Liver (tissue), 9 donors: ENCODE data around the gene GRIK1. TPM values are rescaled to one million over a fixed set of nuclear protein-coding genes. Genes with fewer than 3 reads are reported as not detected.

Experiments used
- DNase-seq: peaks from one replicate; pipeline ENCODE4 v3.0.0-alpha.2; 2017; ENCODE audit warnings: low spot score
- H3K27ac ChIP-seq, 2 donors: one replicate each; pipeline ENCODE4 v1.7.0; 2013; ENCODE audit warnings: inconsistent platforms in 2 of 2, low read length in 2 of 2, control low read depth in 1 of 2, low read depth in 1 of 2, mild to moderate bottlenecking in 1 of 2
- H3K27me3 ChIP-seq, 4 donors: one replicate each; pipeline versions ENCODE4 v1.6.1 to v1.7.0; 2013; ENCODE audit warnings: low read length in 3 of 4, inconsistent platforms in 1 of 4, mild to moderate bottlenecking in 1 of 4, moderate library complexity in 1 of 4; ENCODE audit not compliant: control insufficient read depth in 4 of 4, insufficient read depth in 4 of 4
- H3K36me3 ChIP-seq, 4 donors: one replicate each; pipeline versions ENCODE4 v1.6.1 to v1.7.0; 2013; ENCODE audit warnings: low read length in 3 of 4, mild to moderate bottlenecking in 3 of 4, low read depth in 1 of 4, moderate library complexity in 1 of 4; ENCODE audit not compliant: control insufficient read depth in 4 of 4, insufficient read depth in 3 of 4
- H3K4me1 ChIP-seq, 4 donors: one replicate each; pipeline versions ENCODE4 v1.6.1 to v1.7.0; 2013; ENCODE audit warnings: low read length in 3 of 4, mild to moderate bottlenecking in 3 of 4, moderate library complexity in 1 of 4; ENCODE audit not compliant: control insufficient read depth in 4 of 4, insufficient read depth in 4 of 4
- H3K4me3 ChIP-seq, 3 donors: one replicate each; pipeline versions ENCODE4 v1.6.1 to v1.7.0; 2013; ENCODE audit warnings: low read length in 3 of 3, control low read depth in 1 of 3, low read depth in 1 of 3, mild to moderate bottlenecking in 1 of 3
- H3K9ac ChIP-seq, 2 donors: one replicate each; pipeline ENCODE4 v1.7.0; 2013; ENCODE audit warnings: low read length in 2 of 2, mild to moderate bottlenecking in 2 of 2, moderate library complexity in 2 of 2, control low read depth in 1 of 2, low read depth in 1 of 2
- H3K9me3 ChIP-seq, 4 donors: one replicate each; pipeline versions ENCODE4 v1.6.1 to v1.7.0; 2013; ENCODE audit warnings: low read length in 3 of 4; ENCODE audit not compliant: control insufficient read depth in 4 of 4
- CTCF ChIP-seq: fragments of 150-350 bp; IDR thresholded peaks from 2 replicates; pipeline ENCODE4 v1.5.1; 2017; ENCODE audit warnings: improper control_type of control experiment, low read depth, low read length; ENCODE audit not compliant: missing input control
- EGR1 ChIP-seq, 2 donors: IDR thresholded peaks; 2 replicates each; pipeline ENCODE4 v1.6.1; 2016 to 2018; ENCODE audit warnings: antibody characterized with exemption in 2 of 2, low read depth in 2 of 2
- FOXA1 ChIP-seq: IDR thresholded peaks from 2 replicates; pipeline ENCODE4 v1.6.1; 2016; ENCODE audit warnings: antibody characterized with exemption
- FOXA2 ChIP-seq: IDR thresholded peaks from 2 replicates; pipeline ENCODE4 v1.6.1; 2016; ENCODE audit warnings: antibody characterized with exemption
- GABPA ChIP-seq, 2 donors: IDR thresholded peaks in 1 of 2; conservative IDR thresholded peaks in 1 of 2; 2 replicates each; pipeline ENCODE4 v1.6.1; 2016; ENCODE audit warnings: antibody characterized with exemption in 2 of 2, mild to moderate bottlenecking in 1 of 2, moderate library complexity in 1 of 2
- HNF4A ChIP-seq, 2 donors: conservative IDR thresholded peaks; 2 replicates each; pipeline ENCODE4 v1.6.1; 2016; ENCODE audit warnings: antibody characterized with exemption in 2 of 2, mild to moderate bottlenecking in 2 of 2
- HNF4G ChIP-seq: IDR thresholded peaks from 2 replicates; pipeline ENCODE4 v1.6.1; 2016; ENCODE audit warnings: antibody characterized with exemption
- JUND ChIP-seq, 2 donors: IDR thresholded peaks; 2 replicates each; pipeline ENCODE4 v1.6.1; 2016; ENCODE audit warnings: antibody characterized with exemption in 2 of 2
- NR2F2 ChIP-seq: IDR thresholded peaks from 2 replicates; pipeline ENCODE4 v1.6.1; 2016; ENCODE audit warnings: antibody characterized with exemption
- RAD21 ChIP-seq, 2 donors: IDR thresholded peaks; 2 replicates each; pipeline ENCODE4 v1.6.1; 2016; ENCODE audit warnings: antibody characterized with exemption in 2 of 2, mild to moderate bottlenecking in 2 of 2
- REST ChIP-seq: IDR thresholded peaks from 2 replicates; pipeline ENCODE4 v1.6.1; 2016; ENCODE audit warnings: antibody characterized with exemption, mild to moderate bottlenecking
- RXRA ChIP-seq, 2 donors: IDR thresholded peaks; 2 replicates each; pipeline ENCODE4 v1.6.1; 2017 to 2018; ENCODE audit warnings: antibody characterized with exemption in 2 of 2, mild to moderate bottlenecking in 1 of 2
- SP1 ChIP-seq: IDR thresholded peaks from 2 replicates; pipeline ENCODE4 v1.6.1; 2018; ENCODE audit warnings: antibody characterized with exemption, mild to moderate bottlenecking
- TAF1 ChIP-seq: conservative IDR thresholded peaks from 2 replicates; pipeline ENCODE4 v1.6.1; 2016; ENCODE audit warnings: antibody characterized with exemption, mild to moderate bottlenecking
- YY1 ChIP-seq: IDR thresholded peaks from 2 replicates; pipeline ENCODE4 v1.6.1; 2016; ENCODE audit warnings: antibody characterized with exemption, mild to moderate bottlenecking
- ZBTB33 ChIP-seq: IDR thresholded peaks from 2 replicates; pipeline ENCODE4 v1.6.1; 2016; ENCODE audit warnings: antibody characterized with exemption
- WGBS: extraction: QIAGEN DNeasy Blood & Tissue Kit; methylation state at CpG from one replicate; pipeline ENCODE4 v1.1.7; 2013; 5-methylcytosine and 5-hydroxymethylcytosine counted together
- polyA plus RNA-seq, 2 donors: library from polyadenylated mRNA; stranded (reverse) in 1 of 2; unstranded in 1 of 2; fragments of 200-250 nt in 1 of 2; fragments of >200 nt in 1 of 2; fragmentation: Nextera tagmentation in 1 of 2; extraction: Ambion mirVana in 1 of 2; gene quantifications; one replicate each; pipeline versions ENCODE4 v1.2.1 to v1.2.3, GENCODE V29; 2013 to 2015
- total RNA-seq, 2 donors: library from RNA; depleted of rRNA; stranded (reverse); fragments of >200 nt; gene quantifications; one replicate each; pipeline ENCODE4 v1.2.3, GENCODE V29; 2014
- TF ChIP-seq, protein P1 (sequence below): IDR thresholded peaks from 2 replicates; pipeline ENCODE4 v1.6.1; 2016; ENCODE audit warnings: antibody characterized with exemption
- TF ChIP-seq, protein P2 (sequence below): IDR thresholded peaks from 2 replicates; pipeline ENCODE4 v1.6.1; 2016; ENCODE audit warnings: antibody characterized with exemption
- donor health status: healthy.
- donor health status: healthy.
- donor health status: healthy.
- donor health status: healthy.
- donor health status: healthy.

Gene GRIK1
- total and polyA plus RNA-seq, 4 donors, result 0.02 to 0.14 (median 0.05) TPM; not detected in 1

- TF ChIP-seq YY1 (no peak), ZBTB33 (no peak), HNF4G (no peak), FOXA1 (no peak), SP1 (no peak), REST (no peak), TAF1 (no peak), HNF4A (conservative IDR thresholded peaks at IDR 0.05) (no peak), RXRA (IDR thresholded peaks at IDR 0.05) (no peak), EGR1 (IDR thresholded peaks at IDR 0.05; ENCODE audit: low read depth in 2 of 2) (no peak), CTCF (no peak), RAD21 (IDR thresholded peaks at IDR 0.05) (no peak), JUND (IDR thresholded peaks at IDR 0.05) (no peak), NR2F2 (no peak)
- TF ChIP-seq, protein P1, sequence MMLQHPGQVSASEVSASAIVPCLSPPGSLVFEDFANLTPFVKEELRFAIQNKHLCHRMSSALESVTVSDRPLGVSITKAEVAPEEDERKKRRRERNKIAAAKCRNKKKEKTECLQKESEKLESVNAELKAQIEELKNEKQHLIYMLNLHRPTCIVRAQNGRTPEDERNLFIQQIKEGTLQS, result no peak
- TF ChIP-seq, protein P2, sequence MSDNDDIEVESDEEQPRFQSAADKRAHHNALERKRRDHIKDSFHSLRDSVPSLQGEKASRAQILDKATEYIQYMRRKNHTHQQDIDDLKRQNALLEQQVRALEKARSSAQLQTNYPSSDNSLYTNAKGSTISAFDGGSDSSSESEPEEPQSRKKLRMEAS, result no peak
- 74% methylated on average over 3 of the region's 3 CpGs for WGBS
- DNase-seq, result no peak
- Histone ChIP-seq H3K9ac (no peak overlapping the region), H3K9me3 (no peaks in the 10 kb centered on the region), H3K27me3 (no peaks in the 10 kb centered on the region), H3K4me1 (no peaks in the 10 kb centered on the region), H3K36me3 (no peaks in the 10 kb centered on the region), H3K27ac (no peak overlapping the region), H3K4me3 (no peak overlapping the region)
Measured at GRCh38 chr21:29896884-29897283, 42.9 kb downstream of the GRIK1 start.

DNA sequence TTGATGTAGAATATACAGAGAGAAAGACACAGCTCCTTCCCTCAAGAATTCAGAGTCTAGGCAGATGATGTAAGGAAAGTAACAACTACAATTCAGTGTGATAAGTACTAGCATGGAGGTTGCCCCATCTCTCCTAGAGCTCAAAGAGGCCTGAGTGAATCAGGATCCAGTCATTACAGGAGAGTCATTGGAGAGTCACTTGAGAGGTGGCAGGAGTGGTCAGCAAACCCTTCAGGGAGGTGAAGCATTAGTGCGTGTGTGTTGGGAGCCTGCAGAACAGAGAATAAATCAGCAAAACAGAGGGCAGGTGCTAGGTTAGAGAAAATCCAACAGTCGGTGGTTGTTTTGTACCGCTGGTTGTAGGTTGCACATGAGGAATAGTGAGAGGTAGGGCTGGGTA is 46.1 kb downstream of the GRIK1 start:
- Histone ChIP-seq H3K9me3 (no peaks in the 10 kb centered on the region), H3K9ac (no peak overlapping the region), H3K4me1 (no peaks in the 10 kb centered on the region), H3K27ac (no peak overlapping the region), H3K36me3 (no peaks in the 10 kb centered on the region), H3K27me3 (no peaks in the 10 kb centered on the region), H3K4me3 (no peak overlapping the region)
- 97% methylated on average over 3 of the region's 3 CpGs for WGBS
- DNase-seq, result no peak
- TF ChIP-seq JUND (IDR thresholded peaks at IDR 0.05) (no peak), FOXA2 (no peak), REST (no peak), HNF4G (no peak), EGR1 (IDR thresholded peaks at IDR 0.05; ENCODE audit: low read depth in 2 of 2) (no peak), YY1 (no peak), NR2F2 (no peak), TAF1 (no peak), GABPA (IDR thresholded peaks at IDR 0.05 in 1 of 2, conservative IDR thresholded peaks at IDR 0.05 in 1 of 2) (no peak), FOXA1 (no peak), SP1 (no peak), ZBTB33 (no peak), RXRA (IDR thresholded peaks at IDR 0.05) (no peak)
- TF ChIP-seq, protein P1, result no peak
